CD14-positive monocyte (primary cell): ENCODE data around the gene AXIN1. TPM values are rescaled to one million over a fixed set of nuclear protein-coding genes. Genes with fewer than 3 reads are reported as not detected.

ENCODE experiments used
- DNase-seq, 3 donors: peaks; one replicate each; pipeline ENCODE4 v3.0.0-alpha.2; 2011 to 2022
- H2AFZ ChIP-seq: 2 replicates; pipeline ENCODE4 v1.6.0; 2012; ENCODE audit warnings: mild to moderate bottlenecking, low read depth, low read length, inconsistent platforms; ENCODE audit not compliant: insufficient read depth, poor library complexity, severe bottlenecking
- H3K27ac ChIP-seq, 2 donors: 1 replicate in 1 of 2; 2 replicates in 1 of 2; pipeline ENCODE4 v1.5.1; 2012 to 2013; ENCODE audit warnings: low read length in 2 of 2, control low read depth in 1 of 2, inconsistent platforms in 1 of 2, low read depth in 1 of 2, mild to moderate bottlenecking in 1 of 2
- H3K27me3 ChIP-seq, 2 donors: one replicate each; pipeline versions ENCODE4 v1.6.0 to v1.6.1; 2011 to 2013; ENCODE audit warnings: low read length in 2 of 2; ENCODE audit not compliant: control insufficient read depth in 2 of 2, insufficient read depth in 2 of 2
- H3K36me3 ChIP-seq, 2 donors: replicated peaks in 1 of 2; 1 replicate in 1 of 2; 2 replicates in 1 of 2; pipeline versions ENCODE4 v1.5.1 to v1.6.1; 2012 to 2013; ENCODE audit warnings: low read length in 2 of 2, control low read depth in 1 of 2, inconsistent platforms in 1 of 2, mild to moderate bottlenecking in 1 of 2; ENCODE audit not compliant: insufficient read depth in 2 of 2, control insufficient read depth in 1 of 2
- H3K4me1 ChIP-seq, 2 donors: 1 replicate in 1 of 2; 2 replicates in 1 of 2; pipeline versions ENCODE4 v1.5.1 to v1.6.1; 2012 to 2013; ENCODE audit warnings: low read length in 2 of 2, control low read depth in 1 of 2, inconsistent platforms in 1 of 2, mild to moderate bottlenecking in 1 of 2, moderate library complexity in 1 of 2; ENCODE audit not compliant: insufficient read depth in 2 of 2, control insufficient read depth in 1 of 2
- H3K4me2 ChIP-seq: replicated peaks from 2 replicates; pipeline ENCODE3; 2012; ENCODE audit warnings: low read length, moderate library complexity, mild to moderate bottlenecking; ENCODE audit not compliant: poor library complexity, severe bottlenecking; ENCODE audit errors: extremely low read depth
- H3K4me3 ChIP-seq, 3 experiments: fragments of 200-600 bp in 1 of 3; sonication (generic) in 1 of 3; replicated peaks in 1 of 3; 1 replicate in 2 of 3; 2 replicates in 1 of 3; pipeline ENCODE4 v1.5.1; 2011 to 2013; ENCODE audit warnings: low read length in 3 of 3, mild to moderate bottlenecking in 3 of 3, control low read depth in 2 of 3, low read depth in 2 of 3, inconsistent platforms in 1 of 3, moderate library complexity in 1 of 3
- H3K79me2 ChIP-seq: 2 replicates; pipeline ENCODE4 v1.6.0; 2012; ENCODE audit warnings: mild to moderate bottlenecking, control low read depth, inconsistent platforms, low read length, moderate library complexity; ENCODE audit not compliant: insufficient read depth
- H3K9ac ChIP-seq: 2 replicates; pipeline ENCODE4 v1.6.0; 2017; ENCODE audit warnings: low read length, mild to moderate bottlenecking; ENCODE audit not compliant: insufficient read depth, poor library complexity, severe bottlenecking
- H3K9me3 ChIP-seq, 2 donors: replicated peaks in 1 of 2; 1 replicate in 1 of 2; 2 replicates in 1 of 2; pipeline versions ENCODE4 v1.5.1 to v1.6.1; 2012 to 2013; ENCODE audit warnings: low read length in 2 of 2, control low read depth in 1 of 2; ENCODE audit not compliant: control insufficient read depth in 1 of 2, insufficient read depth in 1 of 2
- H4K20me1 ChIP-seq: 2 replicates; pipeline ENCODE4 v1.6.0; 2012; ENCODE audit warnings: mild to moderate bottlenecking, low read length, control low read depth, moderate library complexity; ENCODE audit not compliant: insufficient read depth
- H3K27ac Mint-ChIP-seq, 7 donors: one replicate each; pipeline ENCODE4 v1.8.0; 2020; ENCODE audit warnings: mild to moderate bottlenecking in 7 of 7, mixed read lengths in 7 of 7, moderate library complexity in 6 of 7, inconsistent platforms in 2 of 7
- H3K27me3 Mint-ChIP-seq, 3 donors: one replicate each; pipeline ENCODE4 v1.8.0; 2021 to 2022; ENCODE audit warnings: low read depth in 3 of 3, mild to moderate bottlenecking in 3 of 3, mixed read lengths in 3 of 3, moderate library complexity in 3 of 3, inconsistent platforms in 1 of 3
- H3K36me3 Mint-ChIP-seq, 2 donors: one replicate each; pipeline ENCODE4 v1.8.0; 2020; ENCODE audit warnings: mixed read lengths in 2 of 2, inconsistent platforms in 1 of 2, mild to moderate bottlenecking in 1 of 2
- H3K4me1 Mint-ChIP-seq: one replicate; pipeline ENCODE4 v1.8.0; 2020; ENCODE audit warnings: mild to moderate bottlenecking, mixed read lengths
- H3K4me3 Mint-ChIP-seq, 2 donors: one replicate each; pipeline ENCODE4 v1.8.0; 2020; ENCODE audit warnings: mild to moderate bottlenecking in 2 of 2, mixed read lengths in 2 of 2, moderate library complexity in 1 of 2
- H3K9me3 Mint-ChIP-seq, 7 donors: one replicate each; pipeline ENCODE4 v1.8.0; 2020 to 2022; ENCODE audit warnings: mixed read lengths in 7 of 7, mild to moderate bottlenecking in 6 of 7, moderate library complexity in 6 of 7, inconsistent platforms in 2 of 7
- CTCF ChIP-seq: fragments of 200-600 bp; IDR thresholded peaks from one replicate; pipeline ENCODE4 v1.8.0; 2022; ENCODE audit warnings: antibody characterized with exemption, mild to moderate bottlenecking
- WGBS: methylation state at CpG from one replicate; pipeline ENCODE4 v1.1.5; 2013; ENCODE audit warnings: missing lambda C conversion rate; ENCODE audit not compliant: insufficient coverage; 5-methylcytosine and 5-hydroxymethylcytosine counted together
- intact Hi-C, 2 donors: fragments of 100-400 bp; cut with micrococcal nuclease; formaldehyde crosslinking; loops; one replicate each; pipeline versions ENCODE4 v1.15.0 to v1.15.1; 2023
- polyA plus RNA-seq, 3 donors: library from polyadenylated mRNA; depleted of rRNA in 1 of 3; unstranded in 2 of 3; stranded (reverse) in 1 of 3; fragments of 300-500 nt in 2 of 3; fragments of >200 nt in 1 of 3; fragmentation: Illumina TruSeq in 2 of 3; gene quantifications; 1 replicate in 2 of 3; 2 replicates in 1 of 3; pipeline ENCODE4 v1.2.3, GENCODE V29; 2012 to 2021

AXIN1 gene
- polyA plus RNA-seq, 3 donors, result 0.30 to 20.9 (median 0.74) TPM

GRCh38 chr16:270381-271255 lies 81.9 kb downstream of the AXIN1 start:
- intact Hi-C loops, result no loop called here
- Histone ChIP-seq H2AFZ (no peak overlapping the region), H3K36me3 (no peaks in the 10 kb centered on the region), H3K4me3 (no peak overlapping the region), H3K27ac (no peak overlapping the region), H3K4me1 (peaks cover 3 to 6% of the 10 kb centered on the region in 2 donors), H4K20me1 (no peaks in the 10 kb centered on the region), H3K9ac (no peak overlapping the region), H3K4me2 (no peak overlapping the region), H3K79me2 (no peaks in the 10 kb centered on the region), H3K27me3 (peaks cover 0 to 13% of the 10 kb centered on the region in 2 donors), H3K9me3 (no peaks in the 10 kb centered on the region)
- 93% methylated on average over 21 of the region's 34 CpGs for WGBS
- no peak for TF ChIP-seq CTCF
- Mint-ChIP-seq H3K4me3 (no peak overlapping the region), H3K27ac (no peak overlapping the region), H3K4me1 (no peaks in the 10 kb centered on the region), H3K36me3 (no peaks in the 10 kb centered on the region), H3K9me3 (peaks cover 0 to 3% (median 0%) of the 10 kb centered on the region in 7 donors), H3K27me3 (peaks cover 7 to 24% (median 17%) of the 10 kb centered on the region in 3 donors)
- no peak for DNase-seq

DNA sequence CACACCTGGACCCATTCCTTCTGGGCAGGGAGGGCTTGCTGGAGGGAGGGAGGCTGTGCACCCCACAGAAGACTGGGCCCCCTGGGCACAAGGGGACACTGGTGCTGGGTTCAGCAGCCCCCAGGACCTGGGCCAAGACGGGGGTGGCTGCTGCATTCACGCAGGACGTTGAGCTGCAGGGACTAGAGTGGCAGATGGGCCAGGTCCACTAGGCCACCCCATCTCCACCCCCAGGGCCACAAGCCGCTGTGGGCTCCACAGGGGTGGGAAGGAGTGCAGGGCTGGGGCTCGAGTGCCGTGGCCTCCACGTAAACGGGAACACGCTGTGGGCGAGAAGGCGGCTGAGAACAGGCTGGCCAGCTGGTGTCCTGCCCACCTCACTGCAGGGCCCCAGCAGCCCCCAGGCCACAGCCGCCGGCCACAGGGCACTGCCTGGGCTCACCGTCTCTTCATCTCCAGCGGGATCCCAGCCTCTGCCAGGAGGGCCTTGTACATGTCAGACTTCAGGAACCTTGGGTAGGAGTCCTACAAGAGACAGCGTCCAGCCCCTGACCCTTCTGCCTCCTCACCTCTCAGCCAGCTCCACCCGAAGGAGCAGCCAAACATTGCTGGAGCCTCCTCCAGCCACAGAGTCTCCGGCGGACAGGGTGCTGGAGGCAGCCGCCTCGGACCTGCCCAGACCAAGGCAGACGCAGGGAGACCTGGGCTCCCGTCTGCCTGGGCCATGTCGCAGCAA lies 83.3 kb downstream of the AXIN1 start:
- Histone ChIP-seq H3K36me3 (peaks cover 10 to 11% of the 10 kb centered on the region in 2 donors), H3K9ac (no peak overlapping the region), H3K4me3 (no peak overlapping the region), H3K27me3 (peaks cover 0 to 3% of the 10 kb centered on the region in 2 donors), H3K9me3 (no peaks in the 10 kb centered on the region), H2AFZ (no peak overlapping the region), H3K4me1 (no peaks in the 10 kb centered on the region), H3K4me2 (no peak overlapping the region), H4K20me1 (no peaks in the 10 kb centered on the region), H3K79me2 (no peaks in the 10 kb centered on the region), H3K27ac (no peak overlapping the region)
- Mint-ChIP-seq H3K27me3 (peaks cover 1 to 12% (median 6%) of the 10 kb centered on the region in 3 donors), H3K4me3 (no peak overlapping the region), H3K36me3 (peaks cover 4 to 9% of the 10 kb centered on the region in 2 donors), H3K27ac (no peak overlapping the region), H3K9me3 (peaks cover 0 to 2% (median 0%) of the 10 kb centered on the region in 7 donors), H3K4me1 (no peaks in the 10 kb centered on the region)
- intact Hi-C loops, result no loop called here
- DNase-seq, result no peak
- WGBS, result 95% methylated on average over 18 of the region's 24 CpGs
- TF ChIP-seq CTCF, result no peak
